ENCODE data around the gene SCAPER.

DNA sequence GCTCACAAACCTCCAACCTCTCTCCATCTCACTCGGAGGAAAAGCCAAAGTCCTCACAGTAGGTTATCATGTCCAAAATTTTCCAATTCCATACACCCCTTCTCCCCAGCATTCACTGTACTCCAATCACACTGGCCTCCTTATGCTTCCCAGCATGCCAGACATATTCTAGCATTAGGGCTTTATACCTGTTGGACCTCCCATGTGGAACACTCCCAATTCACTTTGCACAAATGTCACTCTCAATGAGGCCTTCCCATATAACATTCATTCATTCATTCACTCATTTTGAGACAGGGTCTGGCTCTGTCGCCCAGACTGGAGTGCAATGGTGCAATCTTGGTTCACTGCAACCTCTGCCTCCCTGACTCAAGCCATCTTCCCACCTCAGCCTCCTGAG is 19.9 kb downstream of the SCAPER start:
- no peak for TF ChIP-seq POLR2A (IDR thresholded peaks at IDR 0.05)
- TF ChIP-seq, protein P1, sequence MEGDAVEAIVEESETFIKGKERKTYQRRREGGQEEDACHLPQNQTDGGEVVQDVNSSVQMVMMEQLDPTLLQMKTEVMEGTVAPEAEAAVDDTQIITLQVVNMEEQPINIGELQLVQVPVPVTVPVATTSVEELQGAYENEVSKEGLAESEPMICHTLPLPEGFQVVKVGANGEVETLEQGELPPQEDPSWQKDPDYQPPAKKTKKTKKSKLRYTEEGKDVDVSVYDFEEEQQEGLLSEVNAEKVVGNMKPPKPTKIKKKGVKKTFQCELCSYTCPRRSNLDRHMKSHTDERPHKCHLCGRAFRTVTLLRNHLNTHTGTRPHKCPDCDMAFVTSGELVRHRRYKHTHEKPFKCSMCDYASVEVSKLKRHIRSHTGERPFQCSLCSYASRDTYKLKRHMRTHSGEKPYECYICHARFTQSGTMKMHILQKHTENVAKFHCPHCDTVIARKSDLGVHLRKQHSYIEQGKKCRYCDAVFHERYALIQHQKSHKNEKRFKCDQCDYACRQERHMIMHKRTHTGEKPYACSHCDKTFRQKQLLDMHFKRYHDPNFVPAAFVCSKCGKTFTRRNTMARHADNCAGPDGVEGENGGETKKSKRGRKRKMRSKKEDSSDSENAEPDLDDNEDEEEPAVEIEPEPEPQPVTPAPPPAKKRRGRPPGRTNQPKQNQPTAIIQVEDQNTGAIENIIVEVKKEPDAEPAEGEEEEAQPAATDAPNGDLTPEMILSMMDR (IDR thresholded peaks at IDR 0.05 in 4 of 5, conservative IDR thresholded peaks at IDR 0.05 in 1 of 5) = no peak
